Measurements from ENCODE around the gene ERCC4.

Gene ERCC4

GRCh38 chr16:13997526-13997925, 77.6 kb downstream of the ERCC4 start:
- DNase-seq = no peak

DNA sequence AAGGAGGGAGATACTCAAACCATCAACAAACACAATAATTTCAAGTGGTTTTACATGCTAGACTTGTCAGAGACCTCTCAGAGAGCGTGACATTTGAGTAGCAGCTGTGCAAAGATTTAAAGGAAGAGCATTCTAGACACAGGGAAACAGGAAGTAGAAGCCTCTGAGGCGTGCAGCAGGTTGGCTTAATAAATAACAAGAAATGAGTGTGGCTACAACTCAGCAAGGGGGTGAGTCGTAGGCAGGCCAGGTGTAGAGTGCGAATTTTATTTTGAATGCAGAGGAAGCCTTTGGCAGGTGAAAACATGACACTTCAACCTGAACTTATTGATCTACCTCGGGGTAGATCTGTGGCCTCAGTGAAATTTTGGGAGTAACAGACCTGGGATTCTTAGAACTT, 78.0 kb downstream of the ERCC4 start:
- DNase-seq = peak; percentile 84

DNA sequence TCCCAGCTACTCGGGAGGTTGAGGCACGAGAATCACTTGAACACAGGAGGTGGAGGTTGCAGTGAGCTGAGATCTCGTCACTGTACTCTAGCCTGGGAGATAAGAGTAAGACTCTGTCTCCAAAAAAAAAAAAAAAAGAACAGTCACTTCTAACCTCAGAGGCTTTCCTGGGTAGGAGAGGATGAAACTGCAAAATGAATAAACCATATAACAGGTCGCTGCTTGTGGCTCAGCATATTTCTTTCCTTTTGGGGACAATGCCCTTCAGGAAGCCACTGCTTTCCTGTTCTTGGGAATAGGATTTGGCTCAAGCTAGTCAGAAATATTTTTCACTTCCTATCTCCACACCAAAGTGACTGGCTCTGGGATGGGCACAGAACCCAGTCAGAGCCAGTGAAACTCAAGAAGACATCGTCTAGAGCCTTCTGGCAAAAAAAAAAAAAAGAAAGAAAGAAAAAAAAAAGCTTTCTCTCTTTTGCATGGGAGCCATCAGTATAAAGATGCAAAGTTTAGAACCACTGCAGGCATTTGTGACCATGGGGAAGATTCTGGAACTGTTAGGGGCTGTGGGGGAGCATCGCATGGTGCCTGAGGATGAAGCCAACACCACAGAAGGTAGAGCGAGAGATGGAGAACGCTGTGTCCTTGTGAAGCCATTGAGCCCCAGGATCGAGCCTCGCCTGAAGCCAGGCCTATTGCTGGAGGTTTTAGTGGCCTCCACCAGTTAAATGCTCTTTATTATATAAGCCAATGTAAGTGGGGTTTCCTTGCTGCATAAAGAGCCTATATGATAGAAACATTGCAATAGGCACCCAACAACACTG, 79.3 kb downstream of the ERCC4 start:
- DNase-seq = no peak

- DNase-seq = no peak
These were observed 80.0 kb downstream of the ERCC4 start for GRCh38 chr16:13999895-14000425.

DNA sequence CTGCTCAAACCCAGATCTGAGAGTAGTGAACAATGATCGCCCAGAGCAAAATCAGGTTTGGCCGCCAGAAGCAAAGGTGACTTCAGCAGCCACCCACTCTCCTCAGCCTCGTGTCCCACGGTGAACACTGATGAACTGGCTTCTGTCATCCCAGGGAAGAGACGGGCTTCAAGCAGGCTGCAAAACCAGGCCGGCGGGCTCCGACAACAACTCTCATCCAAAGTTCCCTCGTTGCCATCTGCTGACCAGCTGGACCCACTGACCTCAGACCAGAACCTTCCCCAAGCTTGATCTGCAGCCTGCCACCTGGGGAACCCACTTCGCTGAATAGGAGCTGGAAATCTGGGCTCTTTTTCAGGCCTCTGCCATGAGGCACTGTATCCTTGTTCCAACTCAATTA, 81.6 kb downstream of the ERCC4 start:
- DNase-seq = no peak

Data from DMS153 (cell line).